ENCODE measurements around the gene KNDC1. TPM values are rescaled to one million over a fixed set of nuclear protein-coding genes. Genes with fewer than 3 reads are reported as not detected.

Gene KNDC1
- total RNA-seq, 3 donors from 2014 or later: 0.14 to 0.60 (median 0.32) TPM

DNA sequence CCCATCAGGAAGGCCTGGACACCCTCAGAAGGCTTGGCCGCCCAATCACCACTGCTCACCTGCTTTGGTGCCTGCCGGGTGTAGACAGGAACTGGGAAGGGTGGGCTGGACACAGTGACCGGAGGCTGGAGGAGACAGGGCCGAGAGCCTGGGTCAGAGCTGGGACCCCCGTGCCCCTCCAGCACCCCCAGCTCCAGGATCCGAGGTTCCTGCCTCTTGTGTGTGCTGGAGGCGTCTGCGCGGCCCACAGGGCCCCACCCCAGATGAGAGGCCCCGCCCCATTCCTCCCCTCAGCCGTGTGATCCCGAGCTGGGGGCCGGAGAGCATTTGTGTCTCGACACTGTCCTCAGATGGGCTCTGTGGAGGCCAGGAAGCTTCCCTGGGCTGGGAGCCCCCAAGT is 107.3 kb downstream of the KNDC1 start:
- no peaks in the 10 kb centered on the region for H3K9me3 ChIP-seq
- peaks cover 24% of the 10 kb centered on the region for H3K4me1 ChIP-seq (ENCODE audit: low read depth)
- intact Hi-C loops (cut with DNase I, micrococcal nuclease): no loop called here
- H3K36me3 ChIP-seq (ENCODE audit: low read depth): no peaks in the 10 kb centered on the region
- H3K4me3 ChIP-seq: no peak overlapping the region
- TF ChIP-seq, protein P1, sequence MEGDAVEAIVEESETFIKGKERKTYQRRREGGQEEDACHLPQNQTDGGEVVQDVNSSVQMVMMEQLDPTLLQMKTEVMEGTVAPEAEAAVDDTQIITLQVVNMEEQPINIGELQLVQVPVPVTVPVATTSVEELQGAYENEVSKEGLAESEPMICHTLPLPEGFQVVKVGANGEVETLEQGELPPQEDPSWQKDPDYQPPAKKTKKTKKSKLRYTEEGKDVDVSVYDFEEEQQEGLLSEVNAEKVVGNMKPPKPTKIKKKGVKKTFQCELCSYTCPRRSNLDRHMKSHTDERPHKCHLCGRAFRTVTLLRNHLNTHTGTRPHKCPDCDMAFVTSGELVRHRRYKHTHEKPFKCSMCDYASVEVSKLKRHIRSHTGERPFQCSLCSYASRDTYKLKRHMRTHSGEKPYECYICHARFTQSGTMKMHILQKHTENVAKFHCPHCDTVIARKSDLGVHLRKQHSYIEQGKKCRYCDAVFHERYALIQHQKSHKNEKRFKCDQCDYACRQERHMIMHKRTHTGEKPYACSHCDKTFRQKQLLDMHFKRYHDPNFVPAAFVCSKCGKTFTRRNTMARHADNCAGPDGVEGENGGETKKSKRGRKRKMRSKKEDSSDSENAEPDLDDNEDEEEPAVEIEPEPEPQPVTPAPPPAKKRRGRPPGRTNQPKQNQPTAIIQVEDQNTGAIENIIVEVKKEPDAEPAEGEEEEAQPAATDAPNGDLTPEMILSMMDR (IDR thresholded peaks at IDR 0.05): no peak
- ATAC-seq (no peak), DNase-seq (no peak)

DNA sequence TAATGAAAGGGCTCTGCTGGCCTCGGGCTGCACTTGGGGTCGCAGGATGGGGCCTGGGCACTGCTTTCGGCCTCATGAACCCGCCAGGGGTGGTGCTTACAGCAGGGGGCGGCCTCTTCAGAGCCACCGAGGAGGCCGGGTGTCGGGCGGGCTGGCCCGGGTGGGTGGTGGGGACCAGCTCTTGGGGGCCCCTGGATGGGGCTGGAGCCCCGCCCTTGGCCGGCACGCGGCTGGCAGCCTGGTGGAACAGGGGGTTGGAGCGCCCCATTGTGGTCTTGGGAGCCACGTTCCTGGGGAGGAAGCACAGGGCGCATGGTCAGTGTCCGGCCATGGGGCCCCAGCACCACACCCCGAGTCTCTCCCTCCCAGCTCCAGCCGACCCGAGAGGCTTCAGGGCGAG is 107.8 kb downstream of the KNDC1 start:
- H3K36me3 ChIP-seq (ENCODE audit: low read depth): no peaks in the 10 kb centered on the region

DNA sequence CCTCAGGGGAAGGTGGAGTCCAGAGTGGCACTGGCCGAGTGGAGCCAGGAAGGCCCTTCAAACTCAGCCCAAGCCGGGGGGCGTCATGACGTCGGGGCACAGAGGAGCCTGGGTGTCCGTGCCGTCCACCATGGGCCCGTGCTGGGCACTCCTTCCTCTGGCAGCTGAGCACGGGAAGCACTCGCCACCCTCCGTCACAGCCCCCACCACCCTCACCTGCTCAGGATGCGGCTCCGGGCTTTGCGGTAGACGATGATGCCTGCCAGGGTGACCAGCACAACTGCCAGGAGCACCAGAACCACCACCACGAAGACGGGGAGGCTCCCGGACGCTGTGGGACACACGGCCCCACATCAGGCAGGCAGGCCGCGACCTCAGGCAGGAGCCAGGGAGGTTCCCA is 108.5 kb downstream of the KNDC1 start:
- intact Hi-C loops (cut with DNase I, micrococcal nuclease): no loop called here
- no peak overlapping the region for H3K4me3 ChIP-seq
- ATAC-seq (no peak), DNase-seq (no peak)
- peaks cover 13% of the 10 kb centered on the region for H3K4me1 ChIP-seq (ENCODE audit: low read depth)
- TF ChIP-seq, protein P1 (IDR thresholded peaks at IDR 0.05): no peak
- H3K36me3 ChIP-seq (ENCODE audit: low read depth): no peaks in the 10 kb centered on the region
- H3K9me3 ChIP-seq: no peaks in the 10 kb centered on the region

More for the DNA sequence above, 107.8 kb downstream of the KNDC1 start:
- DNase-seq (no peak), ATAC-seq (no peak)
- TF ChIP-seq, protein P1 (IDR thresholded peaks at IDR 0.05): no peak
- intact Hi-C loops (cut with DNase I, micrococcal nuclease): no loop called here
- Histone ChIP-seq H3K4me1 (ENCODE audit: low read depth) (peaks cover 19% of the 10 kb centered on the region), H3K4me3 (no peak overlapping the region), H3K9me3 (no peaks in the 10 kb centered on the region)

DNA sequence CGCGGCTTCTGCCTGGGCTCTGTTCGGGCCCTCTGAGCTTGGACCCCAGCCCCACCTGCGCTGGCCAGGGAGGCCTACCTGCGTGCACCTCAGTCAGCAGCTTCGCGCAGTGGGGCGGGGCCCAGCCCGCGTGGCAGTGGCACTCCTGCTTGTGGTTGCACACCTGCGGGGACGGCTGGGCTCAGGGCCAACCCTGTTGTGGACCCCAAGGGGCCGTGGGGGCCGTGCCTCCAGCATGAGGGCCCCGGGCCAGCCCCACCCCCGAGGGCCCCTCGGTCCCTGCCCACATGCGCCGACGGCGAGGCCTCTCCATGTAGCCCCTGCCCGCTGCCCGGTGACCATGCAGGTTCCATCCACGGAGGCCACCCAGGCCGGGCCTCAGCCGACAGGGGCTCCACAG is 109.3 kb downstream of the KNDC1 start:
- no peak for ATAC-seq

DNA sequence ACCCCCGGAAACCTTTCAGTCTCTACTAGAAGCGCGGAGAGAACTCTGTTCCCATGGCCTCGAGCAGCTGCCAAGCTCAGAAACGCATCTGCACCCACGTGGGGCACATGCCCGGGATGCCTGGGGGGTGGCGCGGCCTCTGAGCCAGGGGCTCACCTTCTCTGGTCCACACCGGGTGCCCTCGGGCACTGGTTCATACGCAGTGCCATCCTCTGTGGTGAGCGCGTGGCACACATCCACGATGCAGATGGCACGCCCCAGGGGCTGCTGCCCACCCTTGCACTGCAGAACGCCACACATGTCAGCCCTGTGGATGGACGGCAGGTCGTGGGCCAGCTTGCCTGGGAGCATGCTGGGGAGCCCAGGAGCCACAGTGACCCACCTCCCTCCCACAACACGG is 110.2 kb downstream of the KNDC1 start:
- H3K9me3 ChIP-seq: no peaks in the 10 kb centered on the region
- ATAC-seq (no peak), DNase-seq (no peak)
- TF ChIP-seq, protein P1 (IDR thresholded peaks at IDR 0.05): no peak
- intact Hi-C loops (cut with DNase I, micrococcal nuclease): no loop called here
- H3K4me1 ChIP-seq (ENCODE audit: low read depth): peaks cover 1% of the 10 kb centered on the region
- no peaks in the 10 kb centered on the region for H3K36me3 ChIP-seq (ENCODE audit: low read depth)
- no peak overlapping the region for H3K4me3 ChIP-seq

More for the DNA sequence above, 109.3 kb downstream of the KNDC1 start:
- intact Hi-C loops (cut with DNase I, micrococcal nuclease): no loop called here
- no peaks in the 10 kb centered on the region for H3K36me3 ChIP-seq (ENCODE audit: low read depth)
- TF ChIP-seq, protein P1 (IDR thresholded peaks at IDR 0.05): no peak
- DNase-seq: no peak
- H3K9me3 ChIP-seq: no peaks in the 10 kb centered on the region
- H3K4me1 ChIP-seq (ENCODE audit: low read depth): peaks cover 5% of the 10 kb centered on the region
- no peak overlapping the region for H3K4me3 ChIP-seq

DNA sequence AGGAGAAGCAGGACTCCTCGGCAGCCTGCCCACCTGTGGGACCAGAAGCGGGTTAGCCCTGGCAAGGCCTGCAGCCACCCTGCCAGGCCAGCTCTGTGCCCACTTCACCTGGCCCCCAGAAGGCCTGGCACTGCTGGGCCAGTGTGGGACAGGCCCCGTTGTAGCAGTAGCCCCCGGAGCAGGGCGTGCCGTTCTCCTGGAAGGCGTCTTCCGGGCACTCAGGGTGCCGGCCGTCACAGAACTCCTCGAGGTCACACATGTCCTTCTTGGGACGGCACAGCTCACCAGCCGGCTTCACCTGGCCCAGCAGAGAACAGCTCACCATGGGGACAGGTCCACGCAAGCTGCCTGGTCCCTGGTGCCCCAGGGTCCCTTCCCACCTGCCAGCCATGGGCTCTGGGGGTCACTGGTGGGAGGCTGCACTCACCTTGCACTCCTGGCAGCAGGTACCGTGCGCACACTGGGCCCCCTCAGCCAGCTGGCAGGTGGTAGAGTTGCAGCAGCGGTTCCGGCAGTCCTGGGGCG is 110.8 kb downstream of the KNDC1 start:
- ATAC-seq (no peak), DNase-seq (no peak)
- H3K4me3 ChIP-seq: no peak overlapping the region
- no peaks in the 10 kb centered on the region for H3K36me3 ChIP-seq (ENCODE audit: low read depth)
- TF ChIP-seq, protein P1 (IDR thresholded peaks at IDR 0.05): no peak
- H3K9me3 ChIP-seq: no peaks in the 10 kb centered on the region
- no peaks in the 10 kb centered on the region for H3K4me1 ChIP-seq (ENCODE audit: low read depth)
- intact Hi-C loops (cut with DNase I, micrococcal nuclease): no loop called here

Measured in mucosa of descending colon (tissue), 3 donors.